Upper lobe of left lung (tissue), 4 donors: ENCODE measurements around the gene FAM53A.

ENCODE experiments used
- EP300 ChIP-seq, 4 donors: sonication (generic); formaldehyde crosslinking; IDR thresholded peaks; one replicate each; pipeline ENCODE4 v1.5.1; 2017; ENCODE audit warnings: antibody characterized with exemption in 4 of 4, control low read depth in 2 of 4
- TF ChIP-seq, protein P1 (sequence below), 6 experiments: fragments of 450-650 bp in 4 of 6; fragments of 200-600 bp in 2 of 6; sonication (generic) in 2 of 6; IDR thresholded peaks; one replicate each; pipeline ENCODE4 v1.5.1; 2016 to 2019; ENCODE audit warnings: antibody characterized with exemption in 6 of 6

DNA sequence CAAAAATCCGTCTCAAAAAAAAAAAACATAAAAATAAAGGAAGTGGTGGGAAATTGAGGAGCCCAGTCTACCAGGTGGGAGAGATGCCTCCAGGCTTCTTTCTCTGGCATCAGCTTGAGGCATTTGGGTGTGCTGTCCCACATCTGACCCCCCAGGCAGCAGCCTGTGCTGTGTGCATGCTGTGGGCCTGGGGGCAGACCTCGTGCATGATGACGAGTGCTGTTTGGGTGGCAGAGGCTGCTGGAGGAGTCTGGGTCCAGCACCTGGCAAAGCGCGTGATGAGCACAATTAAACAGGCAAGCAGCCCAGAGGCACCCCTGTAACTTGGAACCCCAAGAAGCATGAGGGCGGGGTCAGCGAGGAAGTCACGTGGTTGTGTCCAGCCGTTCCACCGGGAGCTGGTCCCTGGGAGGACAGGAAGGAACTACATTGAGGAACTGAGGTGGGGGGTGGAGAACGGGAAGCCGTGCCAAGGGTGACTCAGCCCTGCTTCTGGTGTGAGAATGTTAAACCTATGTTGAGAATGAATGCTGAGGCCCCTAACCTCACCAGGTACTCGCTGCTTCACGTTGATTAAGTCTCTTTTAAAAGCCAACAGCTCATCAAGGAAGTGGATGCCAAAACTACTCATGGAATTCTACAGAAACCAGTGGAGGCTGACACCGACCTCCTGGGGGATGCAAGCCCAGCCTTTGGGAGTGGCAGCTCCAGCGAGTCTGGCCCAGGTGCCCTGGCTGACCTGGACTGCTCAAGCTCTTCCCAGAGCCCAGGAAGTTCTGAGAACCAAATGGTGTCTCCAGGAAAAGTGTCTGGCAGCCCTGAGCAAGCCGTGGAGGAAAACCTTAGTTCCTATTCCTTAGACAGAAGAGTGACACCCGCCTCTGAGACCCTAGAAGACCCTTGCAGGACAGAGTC lies 43.3 kb upstream of the FAM53A start:
- TF ChIP-seq, protein P1, sequence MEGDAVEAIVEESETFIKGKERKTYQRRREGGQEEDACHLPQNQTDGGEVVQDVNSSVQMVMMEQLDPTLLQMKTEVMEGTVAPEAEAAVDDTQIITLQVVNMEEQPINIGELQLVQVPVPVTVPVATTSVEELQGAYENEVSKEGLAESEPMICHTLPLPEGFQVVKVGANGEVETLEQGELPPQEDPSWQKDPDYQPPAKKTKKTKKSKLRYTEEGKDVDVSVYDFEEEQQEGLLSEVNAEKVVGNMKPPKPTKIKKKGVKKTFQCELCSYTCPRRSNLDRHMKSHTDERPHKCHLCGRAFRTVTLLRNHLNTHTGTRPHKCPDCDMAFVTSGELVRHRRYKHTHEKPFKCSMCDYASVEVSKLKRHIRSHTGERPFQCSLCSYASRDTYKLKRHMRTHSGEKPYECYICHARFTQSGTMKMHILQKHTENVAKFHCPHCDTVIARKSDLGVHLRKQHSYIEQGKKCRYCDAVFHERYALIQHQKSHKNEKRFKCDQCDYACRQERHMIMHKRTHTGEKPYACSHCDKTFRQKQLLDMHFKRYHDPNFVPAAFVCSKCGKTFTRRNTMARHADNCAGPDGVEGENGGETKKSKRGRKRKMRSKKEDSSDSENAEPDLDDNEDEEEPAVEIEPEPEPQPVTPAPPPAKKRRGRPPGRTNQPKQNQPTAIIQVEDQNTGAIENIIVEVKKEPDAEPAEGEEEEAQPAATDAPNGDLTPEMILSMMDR (IDR thresholded peaks at IDR 0.05) = no peak
- no peak for TF ChIP-seq EP300 (IDR thresholded peaks at IDR 0.05)
